Pulmonary artery endothelial cell (primary cell): ENCODE measurements around the gene LMBR1L. TPM values are rescaled to one million over a fixed set of nuclear protein-coding genes. Genes with fewer than 3 reads are reported as not detected.

Experiments used
- DNase-seq: peaks from one replicate; pipeline ENCODE4 v3.0.0-alpha.2; 2011; ENCODE audit warnings: low read depth, low spot score
- total RNA-seq: library from RNA; depleted of rRNA; stranded (reverse); fragments of >200 nt; gene quantifications from 2 replicates; pipeline ENCODE4 v1.2.3, GENCODE V29; 2014

The LMBR1L gene
- total RNA-seq, 1 donor from 2014 or later: 73.5 TPM

DNA sequence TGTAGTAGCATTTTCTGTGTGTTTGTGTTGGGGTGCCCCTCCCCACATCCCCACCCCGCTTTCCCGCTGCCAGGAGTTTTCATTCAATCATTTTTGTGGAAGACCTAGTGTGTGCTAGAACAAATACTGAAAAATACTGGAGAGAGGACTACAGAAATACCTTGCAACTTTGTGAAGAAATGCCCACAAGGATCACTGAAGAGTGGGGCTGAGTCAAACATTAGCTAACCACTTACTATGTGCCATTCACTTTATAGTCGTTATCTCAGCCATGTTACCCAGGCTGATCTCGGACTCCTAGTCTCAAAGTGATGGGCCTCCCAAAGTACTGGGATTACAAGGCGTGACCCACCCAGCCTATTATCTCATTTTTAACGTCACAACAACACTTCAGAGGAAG, 559 bp upstream of the LMBR1L start:
- no peak for DNase-seq

- DNase-seq: no peak
These were observed 795 bp downstream of the LMBR1L start for GRCh38 chr12:49109641-49110463.

DNA sequence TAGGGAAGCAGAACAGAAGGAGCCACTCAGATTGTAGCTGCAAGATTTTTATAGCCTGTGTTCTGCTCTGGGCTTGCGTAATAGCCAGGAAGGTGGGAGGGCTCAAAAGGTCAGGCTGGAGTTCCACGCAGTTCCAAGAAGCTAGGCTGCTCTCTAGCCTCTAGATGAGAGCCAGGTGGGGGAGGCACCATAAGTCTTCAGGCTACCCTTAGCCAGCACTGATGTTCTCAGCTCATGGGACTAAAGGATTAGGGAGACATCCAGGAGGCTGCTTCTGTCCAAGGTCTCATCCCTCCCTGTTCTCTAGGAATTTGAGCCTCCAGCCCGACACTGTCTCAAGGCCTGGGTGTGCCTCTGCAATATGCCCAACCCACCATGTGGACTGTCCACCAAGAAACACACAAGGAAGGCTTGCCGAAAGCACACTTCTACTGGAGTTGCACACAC, 1.7 kb downstream of the LMBR1L start:
- no peak for DNase-seq

DNA sequence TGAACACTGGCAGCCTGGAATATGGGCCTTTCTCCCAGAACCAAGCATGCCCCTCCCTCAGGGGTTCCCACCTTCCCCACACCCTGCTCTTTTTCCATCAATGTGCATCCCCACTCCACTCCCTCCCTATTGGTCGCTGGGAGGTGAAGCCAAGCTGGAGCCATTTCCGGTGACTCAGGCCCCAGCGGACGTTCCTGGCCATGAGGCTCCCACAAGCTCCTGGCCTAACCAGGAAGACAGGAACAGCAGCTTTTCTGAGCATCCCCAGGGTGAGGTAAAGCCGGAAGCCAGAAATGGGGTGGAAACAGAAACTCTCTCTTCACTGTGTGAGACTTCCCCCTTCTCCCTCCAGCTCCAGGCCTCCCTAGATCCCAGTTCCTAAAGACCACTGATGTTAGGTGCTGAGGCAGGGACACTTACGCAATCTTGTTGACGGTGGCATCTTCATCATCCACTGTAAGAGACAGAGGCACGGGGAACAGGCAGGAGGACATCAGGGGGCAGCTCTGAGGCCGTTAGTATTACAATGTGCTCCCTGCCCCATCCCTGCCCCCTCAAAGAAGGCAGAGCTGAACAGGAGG, 5.1 kb downstream of the LMBR1L start:
- no peak for DNase-seq

DNA sequence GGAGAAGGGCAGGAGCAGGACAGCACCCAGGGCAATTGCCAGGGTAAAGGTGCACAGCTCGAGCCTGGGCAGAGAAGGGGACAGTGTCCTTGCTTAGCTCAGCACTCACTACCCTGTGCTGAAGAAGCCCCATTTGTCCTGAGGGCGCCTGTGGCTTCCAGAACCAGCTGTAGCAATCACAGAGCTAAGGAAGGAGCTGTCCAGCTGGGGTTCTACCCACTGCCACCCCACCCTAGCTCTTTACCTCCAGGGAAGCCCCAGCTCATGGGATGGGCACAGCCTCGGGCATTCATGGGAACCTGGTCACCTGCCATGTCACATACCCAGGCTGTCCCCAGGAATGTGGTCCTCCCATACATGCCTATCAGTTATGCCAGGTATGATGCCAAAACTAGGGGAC, 5.8 kb downstream of the LMBR1L start:
- no peak for DNase-seq

- no peak for DNase-seq
These were observed 10.3 kb downstream of the LMBR1L start for GRCh38 chr12:49100380-49100779.

- DNase-seq: no peak
These were observed 11.9 kb downstream of the LMBR1L start for GRCh38 chr12:49098703-49099102.

DNA sequence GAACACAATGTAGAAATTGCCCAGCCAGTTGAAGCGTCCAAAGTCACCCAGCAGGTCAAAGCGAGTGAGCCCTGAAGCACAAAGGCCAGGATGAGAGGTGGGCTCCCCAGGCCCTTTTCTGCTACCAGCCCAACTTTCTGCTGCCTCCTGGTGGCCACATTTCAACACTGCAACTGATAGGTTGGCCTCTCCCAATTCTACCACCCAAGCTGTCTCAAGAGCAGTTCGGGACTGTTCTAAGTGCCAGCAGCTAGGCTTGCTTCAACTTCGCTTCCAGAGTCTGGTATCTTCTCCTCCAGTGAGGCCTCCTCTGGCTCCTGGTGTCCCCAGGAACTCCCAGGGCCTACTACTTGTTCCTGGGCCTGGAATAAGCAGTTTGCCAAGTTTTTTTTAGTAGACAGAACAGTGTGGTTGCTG, 12.6 kb downstream of the LMBR1L start:
- DNase-seq: no peak

GRCh38 chr12:49097381-49097780, 13.3 kb downstream of the LMBR1L start:
- no peak for DNase-seq

DNA sequence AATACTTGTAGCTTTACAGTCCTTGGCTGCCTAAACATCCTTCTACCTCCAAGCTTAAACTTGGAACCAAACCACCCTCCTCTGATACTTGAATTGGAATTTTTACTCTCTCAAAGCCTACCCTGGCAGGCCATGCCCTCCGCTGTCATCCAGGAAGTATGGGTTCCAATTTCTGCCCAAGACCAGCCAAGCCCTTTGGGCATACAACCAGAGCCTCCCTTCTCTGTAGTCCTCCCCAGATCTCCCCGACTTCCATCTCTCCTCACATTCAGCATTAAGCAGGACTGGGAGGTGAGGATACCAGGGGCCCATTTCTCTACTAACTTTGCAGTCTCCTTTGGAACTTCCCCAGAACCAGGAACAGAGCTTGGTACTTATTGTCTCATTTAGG, 15.7 kb downstream of the LMBR1L start:
- DNase-seq: no peak

DNA sequence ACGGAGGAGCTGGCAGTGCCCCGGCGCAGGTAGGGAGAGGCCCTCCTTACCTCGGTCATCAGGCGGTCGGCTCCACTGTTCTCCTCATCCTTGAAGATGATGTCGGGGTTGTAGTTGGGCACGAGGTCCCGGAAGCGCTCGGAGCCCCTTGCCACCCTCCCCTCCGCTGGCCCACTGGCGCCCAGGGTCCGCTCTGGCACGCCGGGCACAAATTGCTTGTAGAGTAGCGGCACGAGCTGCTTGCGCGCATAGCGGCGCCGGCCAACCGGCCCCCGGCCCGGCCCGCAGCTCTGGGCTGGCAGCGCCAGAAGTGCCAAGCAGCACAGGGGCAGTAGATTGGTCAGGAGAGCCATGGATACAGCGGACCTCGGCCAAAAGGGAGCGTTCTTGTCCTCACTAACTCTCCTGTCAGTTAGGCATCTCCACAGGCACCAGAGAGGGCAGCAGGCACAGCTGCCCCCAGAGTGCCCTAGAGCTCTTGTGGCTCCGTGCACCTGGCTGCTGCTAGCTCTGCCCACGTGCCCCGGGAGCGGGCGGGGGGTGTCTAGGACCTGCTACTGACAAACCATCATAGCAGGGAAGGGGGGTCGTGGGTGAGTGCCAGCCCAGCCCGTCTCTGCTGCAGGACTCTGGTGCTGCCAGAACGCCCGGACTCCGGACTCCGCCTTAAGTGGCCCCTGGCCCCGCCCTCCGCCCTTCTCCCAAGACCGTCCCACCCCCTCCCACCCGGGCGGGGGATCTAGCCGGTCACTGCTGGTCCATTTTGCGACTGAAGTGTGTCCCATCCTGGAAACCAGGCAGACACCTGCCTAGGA, 16.3 kb downstream of the LMBR1L start, which contains the start of gene DHH:
Gene DHH (minus strand): TSS at position 642 of the 815 bp plus-strand sequence. CDS start 289 bp downstream, at position 353.
- no peak for DNase-seq

- DNase-seq: no peak
These were observed 16.9 kb downstream of the LMBR1L start for GRCh38 chr12:49093792-49094159.

GRCh38 chr12:49092816-49093406, 17.7 kb downstream of the LMBR1L start:
- no peak for DNase-seq

DNA sequence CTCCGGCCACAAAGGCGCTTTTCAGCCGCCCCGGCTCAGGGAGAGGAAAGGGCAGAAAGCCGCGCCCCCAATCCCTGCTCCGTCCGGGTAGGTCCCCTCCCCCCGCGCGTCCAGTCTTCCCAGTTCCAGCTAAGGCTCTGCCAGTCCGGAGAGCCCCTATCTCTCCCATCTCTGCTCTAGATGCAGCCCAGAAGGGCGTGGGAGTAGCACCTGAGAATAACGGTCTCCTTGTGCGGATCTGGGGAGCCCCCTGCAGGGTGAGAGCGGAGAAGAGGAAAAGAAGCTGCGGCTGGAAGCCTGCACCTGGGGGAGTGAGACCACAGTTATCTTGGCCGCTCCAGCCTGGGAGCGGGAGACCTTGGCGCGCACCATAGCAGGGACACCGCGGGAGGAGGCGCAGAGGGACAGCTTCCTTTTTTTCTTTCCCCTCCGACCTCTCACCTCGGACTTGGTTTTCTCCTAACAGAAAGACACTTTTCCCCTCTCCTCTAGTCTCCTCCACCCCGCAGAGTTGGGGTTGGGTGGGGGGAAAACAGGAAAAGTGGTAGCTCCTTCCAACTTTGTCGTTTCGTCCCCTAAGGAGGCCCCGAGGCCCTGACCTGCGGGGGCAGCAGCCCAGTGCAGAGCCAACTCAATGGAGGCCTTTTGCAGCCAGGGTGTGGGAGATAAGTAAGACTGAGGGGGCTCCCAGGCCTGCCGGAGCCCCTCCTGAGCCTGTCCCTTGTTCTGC, 18.4 kb downstream of the LMBR1L start:
- no peak for DNase-seq

GRCh38 chr12:49091836-49092085, 18.9 kb downstream of the LMBR1L start:
- DNase-seq: no peak

- no peak for DNase-seq
These were observed 19.4 kb downstream of the LMBR1L start for GRCh38 chr12:49091056-49091835.

DNA sequence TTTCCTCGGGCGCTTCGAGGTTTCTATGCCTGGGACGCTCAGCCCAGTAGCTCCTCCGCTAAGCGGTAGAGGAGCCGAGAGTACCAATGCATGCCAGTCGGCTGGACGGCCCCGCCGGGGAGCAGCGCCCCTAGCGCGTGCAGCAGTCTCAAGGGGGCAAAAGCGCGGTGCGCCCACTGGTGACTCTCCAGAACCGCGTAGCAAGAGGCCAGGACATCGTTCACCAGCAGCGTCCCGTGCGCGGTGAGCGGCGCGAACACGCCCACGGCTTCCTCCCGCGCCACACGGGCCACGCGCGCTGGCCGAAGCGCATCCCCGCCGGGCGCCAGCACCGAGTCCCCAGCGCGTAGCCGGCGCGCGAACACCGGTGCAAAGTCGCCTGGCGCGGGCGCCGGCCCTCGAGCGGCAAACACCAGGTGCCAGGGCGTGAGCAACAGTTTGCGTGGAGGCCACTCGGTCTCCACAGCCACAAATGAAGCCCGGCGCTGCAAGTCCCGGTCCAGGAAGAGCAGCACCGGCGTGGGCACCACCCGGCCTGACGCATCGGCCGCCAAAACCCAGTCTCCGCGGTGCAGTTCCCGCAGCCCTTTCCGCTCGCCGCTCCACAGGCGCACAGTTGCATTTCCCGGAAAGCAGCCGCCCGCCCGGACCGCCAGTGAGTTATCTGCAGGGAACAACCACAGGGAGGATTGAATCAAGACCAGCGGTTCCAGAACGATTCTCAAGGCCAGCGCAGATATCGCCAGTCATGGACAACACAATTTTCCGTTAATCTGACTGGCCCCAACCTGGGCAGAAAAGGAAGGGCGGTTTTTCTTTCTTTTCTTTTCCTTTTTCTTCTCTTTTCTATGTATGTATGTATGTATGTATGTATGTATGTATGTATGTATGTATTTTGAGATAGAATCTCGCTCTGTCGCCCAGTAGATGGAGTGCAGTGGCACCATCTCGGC, 20.6 kb downstream of the LMBR1L start:
- no peak for DNase-seq

DNA sequence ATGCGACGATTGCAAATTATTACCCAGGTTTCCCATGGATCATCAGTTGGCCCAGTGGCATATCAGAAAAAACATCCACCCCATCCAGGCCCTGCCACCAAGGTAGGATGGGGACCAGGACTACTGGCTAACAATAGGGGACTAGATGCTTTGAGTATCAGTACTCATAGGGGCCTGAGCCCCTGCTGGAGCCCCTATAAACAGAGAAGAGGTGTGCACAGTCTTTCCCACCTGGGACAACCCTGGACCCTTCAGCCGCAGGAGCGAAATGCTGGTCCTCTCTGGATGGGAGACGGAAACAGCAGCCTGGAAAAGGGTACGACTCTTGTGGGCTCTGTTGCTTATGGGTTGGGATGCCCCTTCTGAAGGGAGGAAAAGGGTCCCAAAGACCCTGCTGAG, 21.7 kb downstream of the LMBR1L start:
- no peak for DNase-seq

DNA sequence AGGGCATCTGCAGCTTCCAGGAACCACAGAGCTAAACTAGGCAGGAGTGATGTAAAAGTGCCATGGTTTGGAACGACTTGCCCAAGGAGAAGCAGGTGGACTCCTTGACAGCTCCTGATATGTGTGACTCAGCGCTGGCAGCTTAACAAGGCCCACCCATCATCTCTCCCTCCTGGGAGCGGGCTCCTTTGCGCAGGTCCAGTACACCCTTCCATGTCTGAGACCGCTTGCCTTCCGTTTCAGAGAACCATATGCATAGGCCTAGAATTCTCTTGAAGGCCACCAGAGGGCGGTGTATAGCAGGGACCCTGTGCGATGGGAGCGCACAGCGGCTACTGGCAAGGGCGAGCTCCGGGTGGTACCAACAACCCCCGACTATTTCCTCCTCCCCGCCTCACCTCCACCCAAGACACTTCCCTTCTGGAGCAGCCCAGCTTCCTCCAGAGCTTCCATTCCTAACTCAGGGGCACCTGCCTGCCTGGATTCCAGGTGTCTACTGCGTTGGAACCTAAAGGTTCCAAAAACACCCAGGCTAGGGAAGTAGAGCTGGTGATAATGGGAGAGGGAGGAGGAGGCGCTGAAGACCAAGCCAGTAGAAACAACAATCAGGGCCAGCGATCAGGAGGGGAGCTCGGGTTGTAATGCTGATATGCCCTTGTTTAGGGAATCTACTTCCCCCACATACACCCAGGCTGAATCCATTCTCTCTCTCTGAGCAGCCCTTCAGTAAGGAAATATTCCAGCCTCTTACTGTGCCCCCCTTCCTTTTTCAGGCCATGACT, 22.3 kb downstream of the LMBR1L start:
- peak; percentile 78 for DNase-seq
